HCT116 (cell line): ENCODE data around the gene NECAB3. TPM values are rescaled to one million over a fixed set of nuclear protein-coding genes. Genes with fewer than 3 reads are reported as not detected.

Source experiments
- ATAC-seq: fragments of 200-7000 bp; cut with Tn5 transposase; 2 replicates; pipeline ENCODE4 v1.9.1; 2020; ENCODE audit warnings: mild to moderate bottlenecking, moderate library complexity
- BruUV-seq: library from RNA; stranded (reverse); fragments of 400-500 nt; replicated peaks from 2 replicates; lab custom pipeline; 2021; lab: Mats Ljungman, UMichigan
- CTCF ChIA-PET: fragments of 300-600 bp; sonication (Branson Sonifier 250); formaldehyde crosslinking; loops from one replicate; lab custom pipeline; 2021; ENCODE audit warnings: antibody characterized with exemption; lab: Charles Lee
- POLR2A ChIA-PET: fragments of 300-600, 350-600 bp; sonication (Branson Sonifier 250); formaldehyde crosslinking; loops from one replicate; lab custom pipeline; 2021; ENCODE audit warnings: antibody characterized with exemption; lab: Charles Lee
- RAD21 ChIA-PET, 2 experiments: fragments of 300-600 bp; sonication (Branson Sonifier 250); formaldehyde crosslinking; loops; one replicate each; lab custom pipeline; 2023; ENCODE audit warnings: low total read pairs in 2 of 2; ENCODE audit not compliant: uncharacterized antibody in 2 of 2, unreplicated experiment in 2 of 2, low non-redundant PET in 1 of 2; lab: Charles Lee
- DNase-seq: peaks from one replicate; pipeline ENCODE4 v3.0.0-alpha.2; 2010; ENCODE audit warnings: low read depth, low spot score
- H2AFZ ChIP-seq: fragments of 200-600 bp; shearing (Covaris generic), sonication (generic); 2 replicates; pipeline ENCODE4 v1.6.1; 2017; ENCODE audit warnings: low read depth, mixed run types, mixed read lengths, antibody characterized with exemption, low read length; ENCODE audit not compliant: poor library complexity, severe bottlenecking
- H3K27ac ChIP-seq: 2 replicates; pipeline ENCODE4 v1.5.1; 2012; ENCODE audit warnings: low read depth, low read length
- H3K27me3 ChIP-seq: fragments of 200-600 bp; sonication (generic); 2 replicates; pipeline ENCODE4 v1.6.1; 2016; ENCODE audit warnings: mixed run types, low read length, mixed read lengths; ENCODE audit not compliant: insufficient read depth
- H3K36me3 ChIP-seq, 2 experiments: fragments of 200-500 bp in 1 of 2; fragments of 200-600 bp in 1 of 2; sonication (Bioruptor generic) in 1 of 2; sonication (generic) in 1 of 2; 2 replicates each; pipeline versions ENCODE4 v1.5.1 to v1.6.1; 2014 to 2016; ENCODE audit warnings: low read length in 2 of 2, inconsistent platforms in 1 of 2, mixed read lengths in 1 of 2, mixed run types in 1 of 2; ENCODE audit not compliant: insufficient read depth in 2 of 2, control insufficient read depth in 1 of 2
- H3K4me1 ChIP-seq, 2 experiments: fragments of 200-600 bp in 1 of 2; sonication (generic) in 1 of 2; 2 replicates each; pipeline versions ENCODE4 v1.5.1 to v1.6.1; 2012 to 2017; ENCODE audit warnings: low read length in 2 of 2, inconsistent platforms in 1 of 2, mild to moderate bottlenecking in 1 of 2, mixed read lengths in 1 of 2, mixed run types in 1 of 2, moderate library complexity in 1 of 2; ENCODE audit not compliant: insufficient read depth in 2 of 2, control insufficient read depth in 1 of 2
- H3K4me2 ChIP-seq: fragments of 200-600 bp; sonication (generic); 2 replicates; pipeline ENCODE4 v1.6.1; 2017; ENCODE audit warnings: mixed run types, low read length, mixed read lengths
- H3K4me3 ChIP-seq, 2 experiments: fragments of 200-600 bp in 1 of 2; sonication (generic) in 1 of 2; replicated peaks in 1 of 2; 2 replicates each; pipeline ENCODE4 v1.5.1; 2011 to 2016; ENCODE audit warnings: low read length in 2 of 2, control low read depth in 1 of 2, low read depth in 1 of 2, mild to moderate bottlenecking in 1 of 2, mixed read lengths in 1 of 2, mixed run types in 1 of 2
- H3K79me2 ChIP-seq: fragments of 200-600 bp; sonication (generic); 2 replicates; pipeline ENCODE4 v1.6.1; 2017; ENCODE audit warnings: mild to moderate bottlenecking, mixed run types, low read length, moderate library complexity, mixed read lengths; ENCODE audit not compliant: insufficient read depth
- H3K9ac ChIP-seq: fragments of 200-600 bp; sonication (generic); 2 replicates; pipeline ENCODE4 v1.6.1; 2016; ENCODE audit warnings: low read length, mixed read lengths
- H3K9me2 ChIP-seq: fragments of 200-600 bp; sonication (generic), shearing (Covaris generic); 2 replicates; pipeline ENCODE4 v1.6.1; 2017; ENCODE audit warnings: mixed run types, mild to moderate bottlenecking, moderate library complexity; ENCODE audit not compliant: insufficient read depth
- H3K9me3 ChIP-seq, 2 experiments: fragments of 200-500 bp in 1 of 2; fragments of 200-600 bp in 1 of 2; sonication (Bioruptor generic) in 1 of 2; sonication (generic) in 1 of 2; 2 replicates each; pipeline ENCODE4 v1.6.1; 2014 to 2017; ENCODE audit warnings: low read length in 2 of 2, mixed read lengths in 2 of 2, inconsistent platforms in 1 of 2, low read depth in 1 of 2, mild to moderate bottlenecking in 1 of 2, mixed run types in 1 of 2, moderate library complexity in 1 of 2; ENCODE audit not compliant: control insufficient read depth in 1 of 2, insufficient read depth in 1 of 2
- H4K20me1 ChIP-seq: fragments of 200-600 bp; sonication (generic), shearing (Covaris generic); 2 replicates; pipeline ENCODE4 v1.6.1; 2017; ENCODE audit warnings: mixed run types, mild to moderate bottlenecking, moderate library complexity; ENCODE audit not compliant: insufficient read depth
- CEBPB ChIP-seq: IDR thresholded peaks from 2 replicates; pipeline ENCODE4 v1.6.1; 2012; ENCODE audit warnings: low read depth
- EGR1 ChIP-seq: IDR thresholded peaks from 2 replicates; pipeline ENCODE4 v1.6.1; 2012; ENCODE audit warnings: low read depth
- ELF1 ChIP-seq: IDR thresholded peaks from 2 replicates; pipeline ENCODE4 v1.6.1; 2012; ENCODE audit warnings: low read depth, borderline replicate concordance
- EZH2 ChIP-seq: fragments of 200-600 bp; sonication (generic); IDR thresholded peaks from 2 replicates; pipeline ENCODE4 v1.6.1; 2017; ENCODE audit warnings: antibody characterized with exemption, mixed run types
- EZH2phosphoT487 ChIP-seq: fragments of 200-600 bp; IDR thresholded peaks from 2 replicates; pipeline ENCODE4 v1.6.1; 2018; ENCODE audit warnings: antibody characterized with exemption, borderline replicate concordance
- FOSL1 ChIP-seq: IDR thresholded peaks from 2 replicates; pipeline ENCODE4 v1.6.1; 2012; ENCODE audit warnings: low read depth
- JUND ChIP-seq: IDR thresholded peaks from 2 replicates; pipeline ENCODE4 v1.6.1; 2012
- MAX ChIP-seq: IDR thresholded peaks from 2 replicates; pipeline ENCODE4 v1.6.1; 2012
- POLR2AphosphoS5 ChIP-seq: IDR thresholded peaks from 2 replicates; pipeline ENCODE4 v1.6.1; 2011; ENCODE audit warnings: mild to moderate bottlenecking, low read depth, low read length, moderate library complexity
- RAD21 ChIP-seq: IDR thresholded peaks from 2 replicates; pipeline ENCODE4 v1.6.1; 2012; ENCODE audit warnings: low read depth, mild to moderate bottlenecking
- REST ChIP-seq: IDR thresholded peaks from 2 replicates; pipeline ENCODE4 v1.6.1; 2012; ENCODE audit warnings: low read depth
- SIN3A ChIP-seq: IDR thresholded peaks from 2 replicates; pipeline ENCODE4 v1.6.1; 2012; ENCODE audit warnings: low read depth
- SP1 ChIP-seq: IDR thresholded peaks from 2 replicates; pipeline ENCODE4 v1.6.1; 2012; ENCODE audit warnings: low read depth
- SRF ChIP-seq: IDR thresholded peaks from 2 replicates; pipeline ENCODE4 v1.6.1; 2012; ENCODE audit warnings: low read depth
- TCF7L2 ChIP-seq: IDR thresholded peaks from 2 replicates; pipeline ENCODE4 v1.7.0; 2011; ENCODE audit warnings: borderline replicate concordance, inconsistent platforms; ENCODE audit not compliant: insufficient read depth, insufficient read length; ENCODE audit errors: extremely low read depth
- YY1 ChIP-seq: IDR thresholded peaks from 2 replicates; pipeline ENCODE4 v1.6.1; 2011; ENCODE audit warnings: low read length, low read depth, moderate library complexity, mild to moderate bottlenecking; ENCODE audit not compliant: insufficient replicate concordance; ENCODE audit errors: extremely low read depth
- ZFX ChIP-seq: fragments of 450-650 bp; IDR thresholded peaks from 2 replicates; pipeline ENCODE4 v1.6.1; 2017
- intact Hi-C: fragments of 100-400 bp; cut with micrococcal nuclease; formaldehyde crosslinking; loops from 2 replicates; pipeline ENCODE4 v1.10.0; 2022
- total RNA-seq: library from RNA; stranded (reverse); gene quantifications from one replicate; pipeline ENCODE4 v1.2.1, GENCODE V29; 2021; ENCODE audit not compliant: unreplicated experiment
- TF ChIP-seq, protein P1 (sequence below): IDR thresholded peaks from 2 replicates; pipeline ENCODE4 v1.6.1; 2012
- TF ChIP-seq, protein P2 (sequence below): IDR thresholded peaks from 2 replicates; pipeline ENCODE4 v1.6.1; 2011; ENCODE audit warnings: mild to moderate bottlenecking, low read length, moderate library complexity; ENCODE audit not compliant: insufficient replicate concordance; ENCODE audit errors: extremely low read depth
- TF ChIP-seq, protein P3 (sequence below), 3 experiments: fragments of 200-600 bp in 1 of 3; sonication (generic) in 1 of 3; IDR thresholded peaks in 2 of 3; conservative IDR thresholded peaks in 1 of 3; 2 replicates each; pipeline ENCODE4 v1.5.1; 2012 to 2017; ENCODE audit warnings: low read depth in 2 of 3, low read length in 2 of 3, antibody characterized with exemption in 1 of 3, borderline replicate concordance in 1 of 3, control low read depth in 1 of 3, mild to moderate bottlenecking in 1 of 3, mixed read lengths in 1 of 3, mixed run types in 1 of 3, moderate library complexity in 1 of 3; ENCODE audit not compliant: insufficient read depth in 1 of 3

Gene NECAB3
- total RNA-seq, 1 experiment from 2014 or later, result 48.1 TPM

DNA sequence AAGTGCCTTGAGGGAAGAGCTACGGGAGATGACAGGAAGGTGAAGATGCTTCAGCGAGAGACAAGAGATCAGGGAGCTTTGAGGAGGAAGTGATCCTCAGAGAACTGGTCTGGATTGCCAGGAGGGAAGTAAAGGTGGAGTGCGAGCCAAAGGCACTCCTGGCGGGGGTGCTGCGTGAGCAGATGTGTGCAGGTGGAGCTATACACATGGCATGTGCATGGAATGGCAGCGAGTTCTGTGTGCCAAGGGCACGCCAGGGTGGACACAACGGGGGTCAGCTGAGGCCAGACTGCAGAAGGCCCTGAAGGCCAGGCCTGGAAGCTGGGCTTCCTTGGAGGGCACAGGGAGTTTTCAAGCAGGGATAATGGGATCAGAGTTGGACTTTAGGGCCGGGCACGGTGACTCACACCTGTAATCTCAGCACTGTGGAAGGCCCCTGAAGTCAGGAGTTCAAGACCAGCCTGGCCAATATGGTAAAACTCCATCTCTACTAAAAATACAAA, 39.7 kb upstream of the NECAB3 start:
- Histone ChIP-seq H3K9me2 (no peaks in the 10 kb centered on the region), H3K4me2 (no peak overlapping the region), H2AFZ (no peak overlapping the region), H3K9me3 (no peaks in the 10 kb centered on the region), H3K4me1 (peaks cover 4 to 23% of the 10 kb centered on the region in 2 experiments; a peak in 3 of 4 replicates), H3K4me3 (no peak overlapping the region), H3K27me3 (no peaks in the 10 kb centered on the region), H3K79me2 (no peaks in the 10 kb centered on the region), H3K9ac (no peak overlapping the region), H3K36me3 (no peaks in the 10 kb centered on the region), H4K20me1 (no peaks in the 10 kb centered on the region), H3K27ac (no peak overlapping the region)
- CTCF ChIA-PET, result no interaction called here
- ATAC-seq (no peak), DNase-seq (no peak)
- POLR2A ChIA-PET, result no interaction called here
- no TSS peak for BruUV-seq
- RAD21 ChIA-PET, result no interaction called here
- intact Hi-C loops, result no loop called here
- TF ChIP-seq SIN3A, result no peak
- TF ChIP-seq YY1, result no peak
- no peak for TF ChIP-seq CEBPB
- TF ChIP-seq EZH2, result no peak
- no peak for TF ChIP-seq REST
- TF ChIP-seq, protein P1, sequence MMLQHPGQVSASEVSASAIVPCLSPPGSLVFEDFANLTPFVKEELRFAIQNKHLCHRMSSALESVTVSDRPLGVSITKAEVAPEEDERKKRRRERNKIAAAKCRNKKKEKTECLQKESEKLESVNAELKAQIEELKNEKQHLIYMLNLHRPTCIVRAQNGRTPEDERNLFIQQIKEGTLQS, result no peak
- TF ChIP-seq ZFX, result no peak
- TF ChIP-seq, protein P2, sequence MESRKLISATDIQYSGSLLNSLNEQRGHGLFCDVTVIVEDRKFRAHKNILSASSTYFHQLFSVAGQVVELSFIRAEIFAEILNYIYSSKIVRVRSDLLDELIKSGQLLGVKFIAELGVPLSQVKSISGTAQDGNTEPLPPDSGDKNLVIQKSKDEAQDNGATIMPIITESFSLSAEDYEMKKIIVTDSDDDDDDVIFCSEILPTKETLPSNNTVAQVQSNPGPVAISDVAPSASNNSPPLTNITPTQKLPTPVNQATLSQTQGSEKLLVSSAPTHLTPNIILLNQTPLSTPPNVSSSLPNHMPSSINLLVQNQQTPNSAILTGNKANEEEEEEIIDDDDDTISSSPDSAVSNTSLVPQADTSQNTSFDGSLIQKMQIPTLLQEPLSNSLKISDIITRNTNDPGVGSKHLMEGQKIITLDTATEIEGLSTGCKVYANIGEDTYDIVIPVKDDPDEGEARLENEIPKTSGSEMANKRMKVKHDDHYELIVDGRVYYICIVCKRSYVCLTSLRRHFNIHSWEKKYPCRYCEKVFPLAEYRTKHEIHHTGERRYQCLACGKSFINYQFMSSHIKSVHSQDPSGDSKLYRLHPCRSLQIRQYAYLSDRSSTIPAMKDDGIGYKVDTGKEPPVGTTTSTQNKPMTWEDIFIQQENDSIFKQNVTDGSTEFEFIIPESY, result no peak
- TF ChIP-seq EGR1, result no peak
- no peak for TF ChIP-seq SRF
- TF ChIP-seq MAX, result no peak
- TF ChIP-seq SP1, result no peak
- no peak for TF ChIP-seq FOSL1
- TF ChIP-seq JUND, result no peak
- TF ChIP-seq TCF7L2, result no peak
- TF ChIP-seq, protein P3, sequence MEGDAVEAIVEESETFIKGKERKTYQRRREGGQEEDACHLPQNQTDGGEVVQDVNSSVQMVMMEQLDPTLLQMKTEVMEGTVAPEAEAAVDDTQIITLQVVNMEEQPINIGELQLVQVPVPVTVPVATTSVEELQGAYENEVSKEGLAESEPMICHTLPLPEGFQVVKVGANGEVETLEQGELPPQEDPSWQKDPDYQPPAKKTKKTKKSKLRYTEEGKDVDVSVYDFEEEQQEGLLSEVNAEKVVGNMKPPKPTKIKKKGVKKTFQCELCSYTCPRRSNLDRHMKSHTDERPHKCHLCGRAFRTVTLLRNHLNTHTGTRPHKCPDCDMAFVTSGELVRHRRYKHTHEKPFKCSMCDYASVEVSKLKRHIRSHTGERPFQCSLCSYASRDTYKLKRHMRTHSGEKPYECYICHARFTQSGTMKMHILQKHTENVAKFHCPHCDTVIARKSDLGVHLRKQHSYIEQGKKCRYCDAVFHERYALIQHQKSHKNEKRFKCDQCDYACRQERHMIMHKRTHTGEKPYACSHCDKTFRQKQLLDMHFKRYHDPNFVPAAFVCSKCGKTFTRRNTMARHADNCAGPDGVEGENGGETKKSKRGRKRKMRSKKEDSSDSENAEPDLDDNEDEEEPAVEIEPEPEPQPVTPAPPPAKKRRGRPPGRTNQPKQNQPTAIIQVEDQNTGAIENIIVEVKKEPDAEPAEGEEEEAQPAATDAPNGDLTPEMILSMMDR (IDR thresholded peaks at IDR 0.05 in 2 of 3, conservative IDR thresholded peaks at IDR 0.05 in 1 of 3; ENCODE audit: borderline replicate concordance in 1 of 3, insufficient read depth in 1 of 3, low read depth in 2 of 3, low read length in 2 of 3), result no peak
- TF ChIP-seq RAD21, result no peak
- TF ChIP-seq POLR2AphosphoS5, result no peak
- TF ChIP-seq ELF1, result no peak
- TF ChIP-seq EZH2phosphoT487, result no peak
